HepG2 (cell line): ENCODE measurements around the gene PRKG1. TPM values are rescaled to one million over a fixed set of nuclear protein-coding genes. Genes with fewer than 3 reads are reported as not detected.

Experiments
- ATAC-seq: fragments of 200-7000 bp; cut with Tn5 transposase; 3 replicates; pipeline ENCODE4 v1.9.1; 2020; ENCODE audit warnings: mild to moderate bottlenecking, moderate library complexity
- BruUV-seq: library from RNA; stranded (reverse); fragments of 400-500 nt; replicated peaks from 2 replicates; lab custom pipeline; 2021; lab: Mats Ljungman, UMichigan
- CTCF ChIA-PET: fragments of 300-600 bp; formaldehyde crosslinking; extraction: SDS; loops from one replicate; lab custom pipeline; 2021; ENCODE audit warnings: low total read pairs, inconsistent platforms, low intra/inter-chr PET ratio; lab: Yijun Ruan, JAX
- POLR2A ChIA-PET: fragments of 350-600 bp; sonication (Branson Sonifier 250); formaldehyde crosslinking; loops from one replicate; lab custom pipeline; 2020; ENCODE audit warnings: antibody characterized with exemption, inconsistent platforms; lab: Yijun Ruan, JAX
- DNase-seq: peaks from one replicate; pipeline ENCODE4 v3.0.0-alpha.2; 2015; ENCODE audit warnings: low spot score
- FAIRE-seq: peaks from 3 replicates; lab custom pipeline; 2011; peaks lifted over from hg19 to GRCh38; lab: Jason Lieb, UNC
- H2AFZ ChIP-seq: one replicate; pipeline ENCODE4 v1.6.1; 2011; ENCODE audit warnings: low read length, inconsistent platforms
- H3K27ac ChIP-seq: fragments of 300-600 bp; 3 replicates; pipeline ENCODE4 v1.8.0; 2011; ENCODE audit warnings: mixed run types, mild to moderate bottlenecking, mixed read lengths, low read length, inconsistent platforms; ENCODE audit not compliant: insufficient read depth; ENCODE audit errors: extremely low read length
- H3K27me3 ChIP-seq, 2 experiments: fragments of 200-600 bp in 1 of 2; 2 replicates in 1 of 2; 3 replicates in 1 of 2; pipeline versions ENCODE4 v1.6.0 to v1.8.0; 2011; ENCODE audit warnings: low read length in 2 of 2, mild to moderate bottlenecking in 2 of 2, moderate library complexity in 2 of 2, inconsistent platforms in 1 of 2; ENCODE audit not compliant: insufficient read depth in 2 of 2, control insufficient read depth in 1 of 2
- H3K36me3 ChIP-seq, 2 experiments: fragments of 200-600 bp in 1 of 2; replicated peaks in 1 of 2; 2 replicates in 1 of 2; 3 replicates in 1 of 2; pipeline versions ENCODE4 v1.5.1 to v1.8.0; 2011; ENCODE audit warnings: low read length in 2 of 2, inconsistent platforms in 1 of 2; ENCODE audit not compliant: insufficient read depth in 2 of 2, control insufficient read depth in 1 of 2
- H3K4me1 ChIP-seq: 2 replicates; pipeline ENCODE4 v1.5.1; 2012; ENCODE audit warnings: low read length, inconsistent platforms; ENCODE audit not compliant: insufficient read depth
- H3K4me2 ChIP-seq: 2 replicates; pipeline ENCODE4 v1.6.0; 2011; ENCODE audit warnings: low read depth, low read length, inconsistent platforms
- H3K4me3 ChIP-seq, 3 experiments: fragments of 200-600 bp in 1 of 3; sonication (generic), shearing (Covaris generic) in 1 of 3; replicated peaks in 1 of 3; 2 replicates each; pipeline ENCODE4 v1.5.1; 2011 to 2016; ENCODE audit warnings: low read length in 3 of 3, inconsistent platforms in 2 of 3, low read depth in 2 of 3, mild to moderate bottlenecking in 2 of 3, control low read depth in 1 of 3, mixed read lengths in 1 of 3; ENCODE audit not compliant: insufficient read depth in 1 of 3
- H3K79me2 ChIP-seq: one replicate; pipeline ENCODE4 v1.6.1; 2011; ENCODE audit warnings: low read length, inconsistent platforms; ENCODE audit not compliant: insufficient read depth
- H3K9ac ChIP-seq: 2 replicates; pipeline ENCODE4 v1.6.0; 2011; ENCODE audit warnings: mild to moderate bottlenecking, low read depth, low read length, inconsistent platforms; ENCODE audit not compliant: insufficient read depth
- H3K9me3 ChIP-seq: 2 replicates; pipeline ENCODE4 v1.5.1; 2012; ENCODE audit warnings: mild to moderate bottlenecking, low read length
- H4K20me1 ChIP-seq: 2 replicates; pipeline ENCODE4 v1.6.0; 2011; ENCODE audit warnings: inconsistent platforms, mild to moderate bottlenecking, low read length, moderate library complexity; ENCODE audit not compliant: insufficient read depth
- AKAP8 ChIP-seq: sonication (generic); formaldehyde crosslinking; IDR thresholded peaks from 2 replicates; pipeline ENCODE4 v1.5.1; 2020; ENCODE audit warnings: mild to moderate bottlenecking, missing genetic modification reagents
- BORCS8-MEF2B ChIP-seq: sonication (generic); formaldehyde crosslinking; IDR thresholded peaks from 2 replicates; pipeline ENCODE4 v1.8.0; 2022; ENCODE audit warnings: mild to moderate bottlenecking, missing genetic modification reagents
- CBX1 ChIP-seq: IDR thresholded peaks from one replicate; pipeline ENCODE4 v1.6.1; 2016; ENCODE audit warnings: antibody characterized with exemption, low read depth
- CTCF ChIP-seq: sonication (generic); formaldehyde crosslinking; IDR thresholded peaks from 2 replicates; pipeline ENCODE4 v1.5.0; 2020; ENCODE audit warnings: mild to moderate bottlenecking, missing genetic modification reagents, moderate library complexity
- DNMT1 ChIP-seq: sonication (generic); formaldehyde crosslinking; IDR thresholded peaks from 2 replicates; pipeline ENCODE4 v1.5.1; 2020; ENCODE audit warnings: mild to moderate bottlenecking, missing genetic modification reagents
- HNF1A ChIP-seq, 2 experiments: sonication (generic) in 1 of 2; formaldehyde crosslinking in 1 of 2; IDR thresholded peaks; 2 replicates each; pipeline versions ENCODE4 v1.4.0 to v1.6.1; 2016 to 2020; ENCODE audit warnings: borderline replicate concordance in 1 of 2, low read depth in 1 of 2, mild to moderate bottlenecking in 1 of 2, missing genetic modification reagents in 1 of 2
- ISX ChIP-seq: sonication (generic); formaldehyde crosslinking; conservative IDR thresholded peaks from 2 replicates; pipeline ENCODE4 v1.5.0; 2020; ENCODE audit warnings: missing genetic modification reagents
- MBNL3 ChIP-seq: fragments of 250-450 bp; sonication (Bioruptor Pico); conservative IDR thresholded peaks from 2 replicates; pipeline ENCODE4 v1.8.0; 2022; ENCODE audit warnings: mild to moderate bottlenecking, inconsistent platforms
- TSC22D2 ChIP-seq: sonication (generic); formaldehyde crosslinking; IDR thresholded peaks from 2 replicates; pipeline ENCODE4 v1.5.1; 2020; ENCODE audit warnings: missing genetic modification reagents, mild to moderate bottlenecking, borderline replicate concordance
- USF2 ChIP-seq, 2 experiments: sonication (generic) in 1 of 2; formaldehyde crosslinking in 1 of 2; IDR thresholded peaks; 2 replicates each; pipeline versions ENCODE4 v1.5.1 to v1.6.1; 2011 to 2020; ENCODE audit warnings: borderline replicate concordance in 1 of 2, low read depth in 1 of 2, low read length in 1 of 2, mild to moderate bottlenecking in 1 of 2, missing genetic modification reagents in 1 of 2, moderate library complexity in 1 of 2
- ZNF275 ChIP-seq: sonication (generic); formaldehyde crosslinking; IDR thresholded peaks from 2 replicates; pipeline ENCODE4 v1.8.0; 2022; ENCODE audit warnings: missing genetic modification reagents, mild to moderate bottlenecking, inconsistent platforms, borderline replicate concordance
- ZNF639 ChIP-seq: conservative IDR thresholded peaks from 2 replicates; pipeline ENCODE4 v1.6.1; 2018; ENCODE audit warnings: missing genetic modification reagents
- WGBS: methylation state at CpG from one replicate; pipeline ENCODE4 v1.1.6; 2017; ENCODE audit warnings: low lambda C conversion rate; 5-methylcytosine and 5-hydroxymethylcytosine counted together
- in situ Hi-C: cut with HindIII; loops from 2 replicates; pipeline ENCODE4 v1.10.0; 2017; ENCODE audit warnings: low pct_unique_long_range_greater_than_20kb; ENCODE audit not compliant: extremely low pct_ligation_motif_present
- intact Hi-C: fragments of 100-400 bp; cut with micrococcal nuclease; formaldehyde crosslinking; loops from one replicate; pipeline ENCODE4 v1.10.0; 2022; ENCODE audit not compliant: unreplicated experiment
- polyA plus RNA-seq, 8 experiments: library from polyadenylated mRNA; depleted of rRNA in 3 of 8; stranded (reverse) in 7 of 8; unstranded in 1 of 8; fragments of >200 nt; fragmentation: Illumina TruSeq in 4 of 8; extraction: Trizol in 4 of 8; gene quantifications; 2 replicates each; pipeline versions ENCODE4 v1.2.1 to v1.2.3, GENCODE V29; 2011 to 2016; ENCODE audit warnings: low read depth in 4 of 8, missing spikeins in 1 of 8, mixed read lengths in 1 of 8; ENCODE audit not compliant: insufficient read depth in 1 of 8
- total RNA-seq, 5 experiments: library from RNA; depleted of rRNA; stranded (reverse); fragments of >200 nt; fragmentation: Illumina TruSeq; extraction: Trizol; gene quantifications; 2 replicates each; pipeline ENCODE4 v1.2.3, GENCODE V29; 2016; ENCODE audit warnings: low read depth in 1 of 5

PRKG1 gene
- total and polyA plus RNA-seq, 2 of the 13 experiments (the other 11 are each of a cell fraction or from before 2014, with no cell fraction given): 0.01 TPM; not detected in 1

GRCh38 chr10:52258799-52259425, 1184.6 kb downstream of the PRKG1 start:
- POLR2A ChIA-PET: no interaction called here
- Histone ChIP-seq H3K27me3 (no peaks in the 10 kb centered on the region; a peak in 1 of 5 replicates), H4K20me1 (no peaks in the 10 kb centered on the region), H3K9me3 (no peaks in the 10 kb centered on the region), H3K4me2 (no peak overlapping the region), H3K4me1 (no peaks in the 10 kb centered on the region), H3K4me3 (no peak overlapping the region), H3K27ac (no peak overlapping the region), H3K79me2 (no peaks in the 10 kb centered on the region), H3K36me3 (no peaks in the 10 kb centered on the region), H2AFZ (no peak overlapping the region), H3K9ac (no peak overlapping the region)
- in situ Hi-C loops (no loop called here), intact Hi-C loops (no loop called here)
- CTCF ChIA-PET: no interaction called here
- BruUV-seq: no TSS peak
- 94% methylated on average over 1 of the region's 1 CpG for WGBS
- ATAC-seq (no peak), FAIRE-seq (no peak), DNase-seq (no peak)
- TF ChIP-seq ZNF639 (CRISPR knock-in tag) (no peak), MBNL3 (no peak), BORCS8-MEF2B (no peak), DNMT1 (CRISPR knock-in tag) (no peak), AKAP8 (CRISPR knock-in tag) (no peak), HNF1A (IDR thresholded peaks at IDR 0.05; ENCODE audit: low read depth) (no peak), HNF1A (CRISPR knock-in tag; IDR thresholded peaks at IDR 0.05; ENCODE audit: borderline replicate concordance) (no peak), ISX (CRISPR knock-in tag) (no peak), ZNF275 (no peak), CBX1 (no peak), CTCF (no peak), USF2 (IDR thresholded peaks at IDR 0.05; ENCODE audit: low read depth, low read length) (no peak), USF2 (CRISPR knock-in tag; IDR thresholded peaks at IDR 0.05; ENCODE audit: borderline replicate concordance) (no peak), TSC22D2 (no peak)
